HCT116 (cell line): Measurements from ENCODE around the gene DMGDH. TPM values are rescaled to one million over a fixed set of nuclear protein-coding genes. Genes with fewer than 3 reads are reported as not detected.

ENCODE experiments used
- ATAC-seq: fragments of 200-7000 bp; cut with Tn5 transposase; 2 replicates; pipeline ENCODE4 v1.9.1; 2020; ENCODE audit warnings: mild to moderate bottlenecking, moderate library complexity
- BruUV-seq: library from RNA; stranded (reverse); fragments of 400-500 nt; replicated peaks from 2 replicates; lab custom pipeline; 2021; lab: Mats Ljungman, UMichigan
- CTCF ChIA-PET: fragments of 300-600 bp; sonication (Branson Sonifier 250); formaldehyde crosslinking; loops from one replicate; lab custom pipeline; 2021; ENCODE audit warnings: antibody characterized with exemption; lab: Charles Lee
- POLR2A ChIA-PET: fragments of 300-600, 350-600 bp; sonication (Branson Sonifier 250); formaldehyde crosslinking; loops from one replicate; lab custom pipeline; 2021; ENCODE audit warnings: antibody characterized with exemption; lab: Charles Lee
- RAD21 ChIA-PET, 2 experiments: fragments of 300-600 bp; sonication (Branson Sonifier 250); formaldehyde crosslinking; loops; one replicate each; lab custom pipeline; 2023; ENCODE audit warnings: low total read pairs in 2 of 2; ENCODE audit not compliant: uncharacterized antibody in 2 of 2, unreplicated experiment in 2 of 2, low non-redundant PET in 1 of 2; lab: Charles Lee
- DNase-seq: peaks from one replicate; pipeline ENCODE4 v3.0.0-alpha.2; 2010; ENCODE audit warnings: low read depth, low spot score
- H2AFZ ChIP-seq: fragments of 200-600 bp; shearing (Covaris generic), sonication (generic); 2 replicates; pipeline ENCODE4 v1.6.1; 2017; ENCODE audit warnings: low read depth, mixed run types, mixed read lengths, antibody characterized with exemption, low read length; ENCODE audit not compliant: poor library complexity, severe bottlenecking
- H3K27ac ChIP-seq: 2 replicates; pipeline ENCODE4 v1.5.1; 2012; ENCODE audit warnings: low read depth, low read length
- H3K27me3 ChIP-seq: fragments of 200-600 bp; sonication (generic); 2 replicates; pipeline ENCODE4 v1.6.1; 2016; ENCODE audit warnings: mixed run types, low read length, mixed read lengths; ENCODE audit not compliant: insufficient read depth
- H3K36me3 ChIP-seq, 2 experiments: fragments of 200-500 bp in 1 of 2; fragments of 200-600 bp in 1 of 2; sonication (Bioruptor generic) in 1 of 2; sonication (generic) in 1 of 2; 2 replicates each; pipeline versions ENCODE4 v1.5.1 to v1.6.1; 2014 to 2016; ENCODE audit warnings: low read length in 2 of 2, inconsistent platforms in 1 of 2, mixed read lengths in 1 of 2, mixed run types in 1 of 2; ENCODE audit not compliant: insufficient read depth in 2 of 2, control insufficient read depth in 1 of 2
- H3K4me1 ChIP-seq, 2 experiments: fragments of 200-600 bp in 1 of 2; sonication (generic) in 1 of 2; 2 replicates each; pipeline versions ENCODE4 v1.5.1 to v1.6.1; 2012 to 2017; ENCODE audit warnings: low read length in 2 of 2, inconsistent platforms in 1 of 2, mild to moderate bottlenecking in 1 of 2, mixed read lengths in 1 of 2, mixed run types in 1 of 2, moderate library complexity in 1 of 2; ENCODE audit not compliant: insufficient read depth in 2 of 2, control insufficient read depth in 1 of 2
- H3K4me2 ChIP-seq: fragments of 200-600 bp; sonication (generic); 2 replicates; pipeline ENCODE4 v1.6.1; 2017; ENCODE audit warnings: mixed run types, low read length, mixed read lengths
- H3K4me3 ChIP-seq, 2 experiments: fragments of 200-600 bp in 1 of 2; sonication (generic) in 1 of 2; replicated peaks in 1 of 2; 2 replicates each; pipeline ENCODE4 v1.5.1; 2011 to 2016; ENCODE audit warnings: low read length in 2 of 2, control low read depth in 1 of 2, low read depth in 1 of 2, mild to moderate bottlenecking in 1 of 2, mixed read lengths in 1 of 2, mixed run types in 1 of 2
- H3K79me2 ChIP-seq: fragments of 200-600 bp; sonication (generic); 2 replicates; pipeline ENCODE4 v1.6.1; 2017; ENCODE audit warnings: mild to moderate bottlenecking, mixed run types, low read length, moderate library complexity, mixed read lengths; ENCODE audit not compliant: insufficient read depth
- H3K9ac ChIP-seq: fragments of 200-600 bp; sonication (generic); 2 replicates; pipeline ENCODE4 v1.6.1; 2016; ENCODE audit warnings: low read length, mixed read lengths
- H3K9me2 ChIP-seq: fragments of 200-600 bp; sonication (generic), shearing (Covaris generic); 2 replicates; pipeline ENCODE4 v1.6.1; 2017; ENCODE audit warnings: mixed run types, mild to moderate bottlenecking, moderate library complexity; ENCODE audit not compliant: insufficient read depth
- H3K9me3 ChIP-seq, 2 experiments: fragments of 200-500 bp in 1 of 2; fragments of 200-600 bp in 1 of 2; sonication (Bioruptor generic) in 1 of 2; sonication (generic) in 1 of 2; 2 replicates each; pipeline ENCODE4 v1.6.1; 2014 to 2017; ENCODE audit warnings: low read length in 2 of 2, mixed read lengths in 2 of 2, inconsistent platforms in 1 of 2, low read depth in 1 of 2, mild to moderate bottlenecking in 1 of 2, mixed run types in 1 of 2, moderate library complexity in 1 of 2; ENCODE audit not compliant: control insufficient read depth in 1 of 2, insufficient read depth in 1 of 2
- H4K20me1 ChIP-seq: fragments of 200-600 bp; sonication (generic), shearing (Covaris generic); 2 replicates; pipeline ENCODE4 v1.6.1; 2017; ENCODE audit warnings: mixed run types, mild to moderate bottlenecking, moderate library complexity; ENCODE audit not compliant: insufficient read depth
- CEBPB ChIP-seq: IDR thresholded peaks from 2 replicates; pipeline ENCODE4 v1.6.1; 2012; ENCODE audit warnings: low read depth
- EGR1 ChIP-seq: IDR thresholded peaks from 2 replicates; pipeline ENCODE4 v1.6.1; 2012; ENCODE audit warnings: low read depth
- EZH2 ChIP-seq: fragments of 200-600 bp; sonication (generic); IDR thresholded peaks from 2 replicates; pipeline ENCODE4 v1.6.1; 2017; ENCODE audit warnings: antibody characterized with exemption, mixed run types
- FOSL1 ChIP-seq: IDR thresholded peaks from 2 replicates; pipeline ENCODE4 v1.6.1; 2012; ENCODE audit warnings: low read depth
- POLR2A ChIP-seq: IDR thresholded peaks from 2 replicates; pipeline ENCODE4 v1.7.0; 2011; ENCODE audit warnings: borderline replicate concordance; ENCODE audit not compliant: insufficient read depth, insufficient read length; ENCODE audit errors: extremely low read depth
- POLR2AphosphoS5 ChIP-seq: IDR thresholded peaks from 2 replicates; pipeline ENCODE4 v1.6.1; 2011; ENCODE audit warnings: mild to moderate bottlenecking, low read depth, low read length, moderate library complexity
- SIN3A ChIP-seq: IDR thresholded peaks from 2 replicates; pipeline ENCODE4 v1.6.1; 2012; ENCODE audit warnings: low read depth
- SP1 ChIP-seq: IDR thresholded peaks from 2 replicates; pipeline ENCODE4 v1.6.1; 2012; ENCODE audit warnings: low read depth
- SRF ChIP-seq: IDR thresholded peaks from 2 replicates; pipeline ENCODE4 v1.6.1; 2012; ENCODE audit warnings: low read depth
- intact Hi-C: fragments of 100-400 bp; cut with micrococcal nuclease; formaldehyde crosslinking; loops from 2 replicates; pipeline ENCODE4 v1.10.0; 2022
- total RNA-seq: library from RNA; stranded (reverse); gene quantifications from one replicate; pipeline ENCODE4 v1.2.1, GENCODE V29; 2021; ENCODE audit not compliant: unreplicated experiment

Gene DMGDH
- total RNA-seq, 1 experiment from 2014 or later: 2.3 TPM

- CTCF ChIA-PET: interaction anchor here (0.7 kb wide), 1 partner anchor 84 kb away, joined by 3 read pairs; no protein-coding TSS in a partner anchor
- Histone ChIP-seq H3K4me1 (no peaks in the 10 kb centered on the region), H3K27me3 (no peaks in the 10 kb centered on the region), H3K4me3 (no peak overlapping the region), H3K27ac (no peak overlapping the region), H3K79me2 (no peaks in the 10 kb centered on the region), H3K4me2 (no peak overlapping the region), H2AFZ (no peak overlapping the region), H3K9me3 (no peaks in the 10 kb centered on the region), H3K9ac (no peak overlapping the region), H3K36me3 (no peaks in the 10 kb centered on the region), H3K9me2 (no peaks in the 10 kb centered on the region), H4K20me1 (no peaks in the 10 kb centered on the region)
- RAD21 ChIA-PET: no interaction called here
- TF ChIP-seq CEBPB: no peak
- TF ChIP-seq FOSL1: no peak
- TF ChIP-seq POLR2AphosphoS5: no peak
- TF ChIP-seq EZH2: no peak
- no peak for TF ChIP-seq SRF
- TF ChIP-seq POLR2A: no peak
- no peak for TF ChIP-seq SIN3A
- ATAC-seq (no peak), DNase-seq (no peak)
- POLR2A ChIA-PET: no interaction called here
- intact Hi-C loops: no loop called here
- BruUV-seq: no TSS peak
These were observed 21.0 kb downstream of the DMGDH start for GRCh38 chr5:79048437-79048836.

GRCh38 chr5:79047199-79047598, 22.3 kb downstream of the DMGDH start:
- no peak overlapping the region for H3K27ac ChIP-seq
- no TSS peak for BruUV-seq
- intact Hi-C loops: no loop called here
- no peaks in the 10 kb centered on the region for H3K79me2 ChIP-seq
- no peak overlapping the region for H3K4me3 ChIP-seq
- no peaks in the 10 kb centered on the region for H3K4me1 ChIP-seq
- POLR2A ChIA-PET: no interaction called here
- H3K36me3 ChIP-seq: no peaks in the 10 kb centered on the region
- CTCF ChIA-PET: no interaction called here
- no peaks in the 10 kb centered on the region for H3K9me3 ChIP-seq
- H3K9ac ChIP-seq: no peak overlapping the region
- no peaks in the 10 kb centered on the region for H4K20me1 ChIP-seq
- RAD21 ChIA-PET: no interaction called here
- DNase-seq: no peak
- TF ChIP-seq SP1 (no peak), EGR1 (no peak)
- no peaks in the 10 kb centered on the region for H3K27me3 ChIP-seq
- H3K9me2 ChIP-seq: no peaks in the 10 kb centered on the region
- H3K4me2 ChIP-seq: no peak overlapping the region
- ATAC-seq: no peak
- no peak overlapping the region for H2AFZ ChIP-seq
